Measurements from ENCODE around the gene ANKRD10.

The ANKRD10 gene

DNA sequence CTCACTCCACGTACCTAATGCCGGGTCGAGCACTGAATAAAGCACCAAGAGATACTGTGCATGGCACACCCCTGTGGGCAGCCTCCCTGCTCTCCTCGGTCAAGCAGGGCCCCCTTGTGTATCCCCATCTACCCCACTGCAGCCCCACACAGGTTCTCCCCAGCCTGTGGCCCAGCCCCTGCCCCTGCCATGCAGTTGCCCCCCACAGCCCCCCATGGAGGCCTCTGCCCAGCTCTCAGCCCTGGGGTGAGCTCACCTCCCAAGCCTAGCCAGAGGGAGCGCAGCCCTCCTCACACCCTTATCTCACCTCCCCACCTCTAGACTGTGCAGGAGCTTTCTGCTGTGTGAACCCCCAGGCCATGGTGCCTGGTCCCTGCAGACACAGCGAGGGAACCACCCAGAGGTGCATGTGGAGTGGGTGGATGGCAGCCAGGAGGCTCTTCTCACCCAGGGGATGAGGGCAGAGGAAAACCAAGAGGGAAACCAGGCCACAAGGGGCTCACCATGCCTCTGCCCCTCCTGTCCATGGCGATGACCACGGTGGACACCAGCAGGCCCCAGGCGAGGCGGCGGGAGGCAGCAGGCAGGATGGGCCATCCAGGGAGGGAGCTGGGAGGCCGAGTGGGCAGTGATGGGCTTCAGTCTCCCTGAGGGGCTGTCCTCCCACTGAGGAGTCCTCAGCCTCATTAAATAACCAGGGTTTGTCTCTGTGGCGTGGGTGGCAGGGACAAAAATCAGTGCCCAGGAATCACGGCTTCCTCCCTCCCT lies 83.2 kb downstream of the ANKRD10 start:
- DNase-seq: no peak

DNA sequence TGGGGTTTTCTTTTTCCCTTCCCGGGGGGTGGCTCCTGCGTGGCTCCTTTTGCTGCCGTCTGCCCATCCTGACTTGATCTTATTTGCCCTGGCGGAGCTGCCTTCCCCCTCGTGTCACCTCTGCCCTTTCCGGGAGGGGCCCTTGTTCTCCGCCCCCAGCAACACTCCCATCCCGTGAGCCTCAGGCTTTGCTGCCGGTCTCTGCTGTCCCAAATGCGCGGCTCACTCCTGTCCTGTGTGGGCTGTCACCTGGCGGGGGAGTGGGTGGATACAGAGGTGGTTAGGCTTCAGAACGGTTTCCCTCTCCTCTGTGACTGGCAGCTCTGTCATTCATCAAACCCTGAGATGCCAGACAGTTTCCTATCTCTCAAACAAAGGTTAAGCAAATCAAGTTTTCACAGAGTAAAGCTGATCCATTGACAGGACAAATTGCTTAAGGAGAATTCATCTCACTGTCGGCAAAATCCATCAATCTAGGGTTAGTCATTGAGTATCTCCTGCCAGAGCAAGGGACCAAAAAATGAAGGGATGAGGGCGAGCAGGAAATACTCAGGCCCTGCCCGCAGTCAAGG lies 84.0 kb downstream of the ANKRD10 start:
- DNase-seq: no peak

DNA sequence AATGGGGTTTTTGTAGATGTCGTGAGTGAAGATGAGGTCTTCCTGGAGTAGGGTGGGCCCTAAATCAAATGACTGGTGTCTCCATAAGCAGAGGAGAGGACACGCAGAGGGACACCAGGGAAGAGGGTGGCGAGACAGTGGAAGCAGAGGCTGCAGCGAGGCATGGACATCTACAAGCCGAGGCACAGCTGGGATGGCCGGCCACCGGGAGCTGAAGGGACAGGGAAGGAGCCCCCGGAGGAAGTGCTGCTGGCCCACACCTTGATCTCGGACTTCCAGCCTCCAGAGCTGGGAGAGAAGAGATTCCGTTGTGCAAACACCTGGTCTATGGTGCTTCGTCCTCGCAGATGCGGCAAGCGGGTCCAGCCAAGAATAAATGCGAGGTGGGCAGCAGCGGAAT lies 84.5 kb downstream of the ANKRD10 start:
- no peak for DNase-seq

DNA sequence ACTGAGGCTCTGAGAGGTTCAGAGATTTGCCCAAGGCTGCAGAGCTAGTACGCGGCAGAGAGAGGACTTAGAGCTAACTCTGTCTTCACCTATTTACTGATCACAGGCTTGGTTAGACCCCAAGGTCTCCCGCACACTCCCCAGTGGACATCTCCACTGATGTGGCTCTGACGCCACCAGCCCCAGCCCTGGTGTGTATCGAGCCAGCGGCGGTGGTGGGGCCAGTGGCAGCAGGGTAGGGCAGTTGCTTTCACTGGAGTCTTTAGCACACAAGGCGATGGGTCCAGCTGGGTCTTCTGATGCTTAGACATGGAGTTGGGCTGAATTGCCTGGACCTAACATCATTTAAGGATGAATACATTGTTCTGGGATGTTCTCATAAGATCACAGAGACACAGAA lies 85.4 kb downstream of the ANKRD10 start:
- no peak for DNase-seq

DNA sequence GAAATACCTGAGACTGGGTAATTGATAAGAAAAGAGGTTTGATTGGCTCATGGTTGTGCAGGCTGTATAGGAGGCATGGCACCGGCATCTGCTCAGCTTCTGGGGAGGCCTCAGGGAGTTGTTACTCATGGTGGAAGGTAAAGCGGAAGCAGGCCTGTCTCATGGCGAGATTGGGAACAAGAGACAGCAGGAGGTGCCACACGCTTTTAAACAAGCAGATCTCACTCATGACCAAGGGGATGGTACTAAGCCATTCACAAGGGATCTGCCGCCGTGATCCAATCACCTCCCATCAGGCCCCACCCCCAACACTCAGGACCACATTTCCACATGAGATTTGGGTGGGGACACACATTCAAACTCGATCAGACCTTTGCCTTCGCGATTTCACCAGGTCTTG lies 86.2 kb downstream of the ANKRD10 start:
- DNase-seq: no peak

All from amygdala (tissue), 56 donors.